NB4 (cell line): ENCODE data around the gene HSPG2.

Source experiments
- DNase-seq: peaks from one replicate; pipeline ENCODE4 v3.0.0; 2010; ENCODE audit warnings: low read depth
- H3K4me3 ChIP-seq: one replicate; pipeline ENCODE4 v1.5.1; 2011; ENCODE audit warnings: mild to moderate bottlenecking, low read depth, low read length, moderate library complexity
- MYC ChIP-seq: IDR thresholded peaks from 2 replicates; pipeline ENCODE4 v1.6.1; 2011; ENCODE audit warnings: low read depth, low read length
- POLR2A ChIP-seq: IDR thresholded peaks from 2 replicates; pipeline ENCODE4 v1.6.1; 2011; ENCODE audit warnings: mild to moderate bottlenecking; ENCODE audit not compliant: insufficient read length; ENCODE audit errors: extremely low read depth
- TF ChIP-seq, protein P1 (sequence below): IDR thresholded peaks from 2 replicates; pipeline ENCODE4 v1.6.1; 2011; ENCODE audit warnings: low read depth, low read length
- TF ChIP-seq, protein P2 (sequence below): IDR thresholded peaks from one replicate; pipeline ENCODE4 v1.5.1; 2012; ENCODE audit warnings: low read depth, low read length

HSPG2 gene

DNA sequence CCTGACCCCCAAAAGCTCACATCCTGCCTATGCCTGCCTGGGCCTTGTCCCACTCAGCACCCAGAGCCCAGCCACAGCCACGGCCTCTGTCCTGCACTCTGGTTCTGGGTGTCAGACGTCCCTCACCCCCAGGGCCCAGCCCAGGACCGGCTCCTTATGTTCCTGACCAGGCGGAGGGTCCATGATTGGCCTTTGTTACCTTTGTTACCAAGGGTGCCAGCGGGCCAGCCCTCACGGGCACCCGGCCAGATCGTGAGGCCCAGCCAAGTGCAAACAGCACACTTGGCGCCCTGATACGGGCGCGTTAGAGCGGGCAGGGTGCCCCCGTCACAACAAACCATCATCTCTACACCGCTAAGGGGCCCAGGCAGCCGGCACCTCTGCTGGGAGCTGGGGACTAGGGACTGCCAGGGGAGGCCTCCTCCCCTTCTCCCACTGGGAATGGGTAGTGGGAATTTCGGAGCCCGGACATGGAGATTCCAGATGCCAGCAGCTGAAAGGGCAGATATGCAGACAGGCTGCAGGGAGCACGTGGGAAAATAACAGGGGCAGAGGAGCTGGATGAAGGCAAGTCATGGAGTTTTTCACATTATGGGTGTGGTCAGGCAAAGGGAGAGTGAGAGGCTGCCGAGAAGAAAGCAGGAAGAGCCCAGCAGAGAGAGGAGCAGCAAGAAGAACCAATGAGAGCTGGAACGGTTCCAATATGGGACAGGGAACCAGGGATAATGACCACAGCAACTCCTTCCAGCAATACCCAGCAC lies 22.1 kb downstream of the HSPG2 start:
- DNase-seq, result no peak
- H3K4me3 ChIP-seq, result no peak overlapping the region
- TF ChIP-seq POLR2A (no peak), MYC (no peak)
- TF ChIP-seq, protein P1, sequence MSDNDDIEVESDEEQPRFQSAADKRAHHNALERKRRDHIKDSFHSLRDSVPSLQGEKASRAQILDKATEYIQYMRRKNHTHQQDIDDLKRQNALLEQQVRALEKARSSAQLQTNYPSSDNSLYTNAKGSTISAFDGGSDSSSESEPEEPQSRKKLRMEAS, result no peak
- TF ChIP-seq, protein P2, sequence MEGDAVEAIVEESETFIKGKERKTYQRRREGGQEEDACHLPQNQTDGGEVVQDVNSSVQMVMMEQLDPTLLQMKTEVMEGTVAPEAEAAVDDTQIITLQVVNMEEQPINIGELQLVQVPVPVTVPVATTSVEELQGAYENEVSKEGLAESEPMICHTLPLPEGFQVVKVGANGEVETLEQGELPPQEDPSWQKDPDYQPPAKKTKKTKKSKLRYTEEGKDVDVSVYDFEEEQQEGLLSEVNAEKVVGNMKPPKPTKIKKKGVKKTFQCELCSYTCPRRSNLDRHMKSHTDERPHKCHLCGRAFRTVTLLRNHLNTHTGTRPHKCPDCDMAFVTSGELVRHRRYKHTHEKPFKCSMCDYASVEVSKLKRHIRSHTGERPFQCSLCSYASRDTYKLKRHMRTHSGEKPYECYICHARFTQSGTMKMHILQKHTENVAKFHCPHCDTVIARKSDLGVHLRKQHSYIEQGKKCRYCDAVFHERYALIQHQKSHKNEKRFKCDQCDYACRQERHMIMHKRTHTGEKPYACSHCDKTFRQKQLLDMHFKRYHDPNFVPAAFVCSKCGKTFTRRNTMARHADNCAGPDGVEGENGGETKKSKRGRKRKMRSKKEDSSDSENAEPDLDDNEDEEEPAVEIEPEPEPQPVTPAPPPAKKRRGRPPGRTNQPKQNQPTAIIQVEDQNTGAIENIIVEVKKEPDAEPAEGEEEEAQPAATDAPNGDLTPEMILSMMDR, result no peak

DNA sequence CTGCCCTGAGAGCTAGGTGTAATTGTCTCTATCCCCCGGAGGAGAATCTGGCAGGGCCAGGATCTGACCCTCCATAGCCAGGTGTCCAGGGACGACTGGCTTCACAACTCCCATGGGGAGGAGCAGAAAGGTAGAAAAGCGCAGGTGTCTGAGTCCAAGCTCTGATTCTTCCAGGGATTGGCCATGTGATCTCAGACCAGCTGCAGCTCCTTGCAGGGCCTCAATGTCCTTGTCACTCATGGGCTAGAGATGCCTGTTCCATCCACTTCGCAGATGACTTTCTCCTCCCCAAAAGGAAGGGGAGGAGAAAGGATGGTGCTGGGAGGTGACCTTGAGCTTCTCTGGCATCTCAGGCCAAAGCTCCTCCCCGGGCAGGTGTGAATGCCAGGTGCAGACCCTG lies 22.7 kb downstream of the HSPG2 start:
- no peak for TF ChIP-seq POLR2A
- TF ChIP-seq MYC, result no peak
- TF ChIP-seq, protein P1, result no peak
- TF ChIP-seq, protein P2, result no peak
- DNase-seq, result no peak
- H3K4me3 ChIP-seq, result no peak overlapping the region

DNA sequence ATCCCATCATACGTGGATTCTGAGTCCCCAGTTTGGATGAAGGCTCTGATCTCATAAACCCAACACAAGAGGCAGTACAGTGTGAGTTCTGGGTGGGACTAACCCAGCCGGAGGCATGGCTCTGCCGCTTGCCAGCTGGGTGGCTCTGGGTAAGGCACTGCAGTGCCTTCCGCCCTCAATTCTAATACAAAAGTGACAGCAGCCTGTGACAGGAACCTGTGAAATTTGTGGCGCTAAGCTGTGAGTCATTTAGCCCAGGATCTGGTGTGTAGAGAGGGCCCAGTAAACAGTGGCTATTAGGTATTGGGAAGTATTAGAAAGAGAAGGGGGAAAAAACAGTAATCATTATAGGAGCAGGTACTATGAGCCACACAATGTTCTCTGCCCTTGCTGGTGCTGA lies 23.3 kb downstream of the HSPG2 start:
- DNase-seq, result peak; percentile 37
- H3K4me3 ChIP-seq, result no peak overlapping the region
- TF ChIP-seq, protein P2, result no peak
- TF ChIP-seq MYC (no peak), POLR2A (no peak)
- TF ChIP-seq, protein P1, result no peak

DNA sequence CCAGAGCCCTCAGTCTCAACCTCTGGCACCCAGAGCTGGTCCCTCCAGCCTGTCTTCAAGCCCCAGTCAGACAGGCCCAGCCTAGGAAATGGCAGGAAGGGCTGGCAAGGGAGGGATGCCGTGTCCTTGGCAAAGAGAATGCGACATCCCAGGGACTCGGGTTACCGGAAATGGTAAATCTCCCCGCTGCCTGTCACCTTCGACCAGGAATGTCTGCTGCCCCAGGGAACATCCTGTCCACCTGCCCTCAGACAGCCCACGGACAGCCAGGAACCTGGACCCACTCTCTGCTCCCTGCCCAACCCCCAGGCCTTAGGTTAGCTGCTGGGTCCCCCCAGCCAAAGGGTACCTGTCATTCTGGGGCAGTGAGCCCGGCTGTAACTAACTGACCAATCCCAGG lies 23.9 kb downstream of the HSPG2 start:
- TF ChIP-seq, protein P2, result no peak
- TF ChIP-seq MYC (no peak), POLR2A (no peak)
- TF ChIP-seq, protein P1, result no peak
- no peak overlapping the region for H3K4me3 ChIP-seq
- DNase-seq, result no peak

DNA sequence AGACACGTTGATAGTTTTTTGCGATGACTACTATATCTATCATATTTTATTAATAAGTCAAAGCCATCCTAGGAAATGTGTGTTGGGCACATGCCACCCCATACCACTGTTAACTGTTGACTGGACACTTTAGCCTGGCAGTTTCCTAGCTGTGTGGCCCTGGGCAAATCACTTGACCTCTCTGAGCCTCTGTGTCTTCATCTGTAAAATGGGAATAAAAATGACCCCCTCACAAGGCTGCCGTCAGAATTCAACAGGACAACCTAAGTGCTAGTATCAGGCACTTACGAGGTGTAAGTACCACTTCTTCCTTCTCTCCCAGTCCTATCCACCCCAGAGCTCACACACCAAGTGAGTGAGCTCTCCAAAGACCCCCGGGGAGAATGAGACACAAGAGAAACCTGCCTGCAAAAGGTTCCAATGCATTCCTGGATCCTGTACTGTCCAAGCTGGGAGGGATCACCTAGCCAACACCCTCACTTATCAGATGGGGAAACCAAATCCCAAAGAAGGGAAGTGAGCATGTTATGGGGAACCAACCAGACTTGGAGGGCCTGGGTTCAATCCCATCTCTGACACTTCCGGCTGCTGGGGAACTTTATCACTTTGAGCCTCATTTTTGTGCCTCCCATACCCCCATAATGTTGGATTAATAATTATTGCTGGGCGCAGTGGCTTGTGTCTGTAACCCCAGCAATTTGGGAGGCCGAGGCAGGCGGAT lies 24.9 kb downstream of the HSPG2 start:
- H3K4me3 ChIP-seq, result no peak overlapping the region
- TF ChIP-seq POLR2A (no peak), MYC (no peak)
- TF ChIP-seq, protein P2, result no peak
- TF ChIP-seq, protein P1, result no peak
- no peak for DNase-seq
